HG03342 (cell line): ENCODE measurements around the gene ARRDC5.
A peak's percentile ranks its signal among the peaks of the same experiment; 100 is the strongest.
"Not testable (repeated sequence)": the region's sequence is repeated elsewhere in the genome, so short reads cannot be mapped to it uniquely, and the experiment has no call there.

Experiments used
- ATAC-seq: cut with Tn5 transposase; IDR thresholded peaks from one replicate; pipeline ENCODE4 v1.9.1; 2021; ENCODE audit warnings: mild to moderate bottlenecking, moderate library complexity; ENCODE audit not compliant: unreplicated experiment

ARRDC5 gene

GRCh38 chr19:4910594-4911281 is 8.0 kb upstream of the ARRDC5 start:
- no peak for ATAC-seq

- ATAC-seq = peak; percentile 63
These were observed 7.3 kb upstream of the ARRDC5 start for GRCh38 chr19:4909897-4910593.

GRCh38 chr19:4909156-4909896 is 6.6 kb upstream of the ARRDC5 start, which contains the start of gene UHRF1:
UHRF1 (plus strand) TSS chr19:4909501; CDS start chr19:4910886, 1,385 bp downstream.
- peak; percentile 22 for ATAC-seq

- ATAC-seq = no peak
These were observed 6.1 kb upstream of the ARRDC5 start for GRCh38 chr19:4908781-4909155.

GRCh38 chr19:4908360-4908759 is 5.7 kb upstream of the ARRDC5 start:
- no peak for ATAC-seq

- ATAC-seq = no peak
These were observed 4.3 kb upstream of the ARRDC5 start for GRCh38 chr19:4906963-4907362.

- no peak for ATAC-seq
These were observed 1.8 kb upstream of the ARRDC5 start for GRCh38 chr19:4904481-4904880.

- ATAC-seq = not testable (repeated sequence)
These were observed 1.8 kb downstream of the ARRDC5 start for GRCh38 chr19:4900879-4901278.

- ATAC-seq = no peak
These were observed 5.5 kb downstream of the ARRDC5 start for GRCh38 chr19:4897146-4897545.

- ATAC-seq = no peak
These were observed 6.3 kb downstream of the ARRDC5 start for GRCh38 chr19:4896372-4896771.

GRCh38 chr19:4892962-4893361 is 9.7 kb downstream of the ARRDC5 start:
- not testable (repeated sequence) for ATAC-seq

GRCh38 chr19:4891066-4891465 is 11.6 kb downstream of the ARRDC5 start:
- no peak for ATAC-seq

GRCh38 chr19:4889034-4889815 is 13.5 kb downstream of the ARRDC5 start:
- no peak for ATAC-seq

- ATAC-seq = not testable (repeated sequence)
These were observed 14.9 kb downstream of the ARRDC5 start for GRCh38 chr19:4887803-4888202.

GRCh38 chr19:4884993-4885392 is 17.7 kb downstream of the ARRDC5 start:
- ATAC-seq = not testable (repeated sequence)

GRCh38 chr19:4882874-4883273 is 19.8 kb downstream of the ARRDC5 start:
- ATAC-seq = not testable (repeated sequence)

GRCh38 chr19:4879041-4879440 is 23.7 kb downstream of the ARRDC5 start:
- no peak for ATAC-seq

GRCh38 chr19:4878491-4878968 is 24.2 kb downstream of the ARRDC5 start:
- ATAC-seq = no peak

GRCh38 chr19:4877753-4878490 is 24.8 kb downstream of the ARRDC5 start:
- ATAC-seq = no peak

- ATAC-seq = no peak
These were observed 28.8 kb downstream of the ARRDC5 start for GRCh38 chr19:4873930-4874329.
